Activated naive CD8-positive, alpha-beta T cell treated with anti-CD3 and anti-CD28 coated beads, Interleukin-2, amount 50 U/mL, for 16 hours (primary cell): ENCODE results near the gene AKNA.

Experiments used
- DNase-seq: peaks from one replicate; pipeline ENCODE4 v3.0.0-alpha.2; 2020; ENCODE audit warnings: low read depth, low spot score

The AKNA gene

DNA sequence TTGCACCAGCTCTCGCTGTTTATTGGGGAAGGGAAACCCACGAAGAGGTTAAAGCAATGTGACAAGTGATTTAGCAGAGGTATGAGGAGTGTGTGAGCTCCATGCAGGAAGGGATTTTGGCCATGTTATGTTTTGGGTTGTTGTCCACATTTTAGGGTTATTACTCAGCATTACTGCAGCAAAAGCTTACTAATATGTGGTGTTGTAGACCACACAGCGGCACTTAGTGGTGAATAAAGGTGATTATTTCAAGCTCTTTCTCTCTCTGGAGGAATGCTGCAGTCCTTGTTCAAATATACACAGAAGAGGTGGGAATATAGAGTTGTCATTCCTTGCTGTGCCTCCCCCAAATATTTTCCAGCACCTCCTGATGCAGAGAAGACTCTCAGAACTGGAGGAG, 29.7 kb upstream of the AKNA start:
- no peak for DNase-seq

DNA sequence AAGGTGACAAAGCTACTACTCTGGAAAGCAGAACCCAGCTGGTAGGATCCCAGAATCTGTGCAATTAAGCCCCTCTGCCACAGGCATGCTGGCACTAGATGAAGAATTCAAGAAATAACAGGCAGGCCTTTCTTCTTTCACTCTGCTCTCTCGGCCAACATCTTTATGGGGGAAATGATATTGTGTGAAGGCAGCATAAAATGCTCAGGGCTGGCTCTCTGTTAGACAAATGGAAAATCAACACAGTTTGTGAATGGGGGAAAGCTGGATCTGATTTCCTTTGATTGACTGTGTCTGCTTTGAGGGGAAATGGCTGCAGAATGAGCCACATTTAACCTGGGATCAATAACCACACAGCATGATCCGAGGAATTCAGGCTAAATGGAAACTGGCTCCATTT, 29.1 kb upstream of the AKNA start:
- DNase-seq, result no peak

- no peak for DNase-seq
These were observed 28.5 kb upstream of the AKNA start for GRCh38 chr9:114416290-114416689.

- no peak for DNase-seq
These were observed 26.6 kb upstream of the AKNA start for GRCh38 chr9:114414346-114414745.

GRCh38 chr9:114413861-114414301, 26.1 kb upstream of the AKNA start:
- no peak for DNase-seq

DNA sequence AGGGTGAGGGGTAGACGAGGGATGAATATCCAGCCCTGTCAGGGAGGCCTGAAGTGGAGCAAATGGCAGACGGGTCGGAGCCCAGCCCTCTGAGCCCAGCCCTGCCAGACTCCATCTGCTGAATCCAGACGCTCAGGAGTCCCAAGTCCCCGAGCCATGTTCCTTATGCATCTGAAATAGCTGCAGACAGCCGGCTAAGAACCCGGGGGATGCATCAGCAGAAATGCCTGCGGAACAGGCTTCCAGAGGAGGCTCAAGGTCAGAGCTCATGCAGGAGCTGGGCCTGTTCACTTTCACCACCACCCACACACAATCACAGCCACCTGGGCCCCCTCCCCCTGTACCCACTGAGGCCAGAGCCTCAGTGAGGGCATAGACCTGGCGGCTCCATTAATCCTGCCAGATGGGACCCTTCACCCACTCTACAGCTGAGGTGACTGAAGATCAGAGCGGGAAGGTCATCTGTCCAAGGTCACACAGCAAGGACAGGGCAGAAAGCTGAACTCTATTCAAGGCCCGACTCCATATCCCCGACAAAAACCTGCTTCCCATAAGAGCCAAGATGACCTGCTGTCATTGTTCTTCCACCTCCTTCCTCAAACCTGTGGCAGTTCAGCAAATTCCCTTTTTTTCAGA, 24.4 kb upstream of the AKNA start:
- DNase-seq, result no peak

- DNase-seq, result no peak
These were observed 23.7 kb upstream of the AKNA start for GRCh38 chr9:114411452-114411851.

- no peak for DNase-seq
These were observed 23.1 kb upstream of the AKNA start for GRCh38 chr9:114410910-114411309.

GRCh38 chr9:114409842-114410241, 22.1 kb upstream of the AKNA start:
- no peak for DNase-seq

DNA sequence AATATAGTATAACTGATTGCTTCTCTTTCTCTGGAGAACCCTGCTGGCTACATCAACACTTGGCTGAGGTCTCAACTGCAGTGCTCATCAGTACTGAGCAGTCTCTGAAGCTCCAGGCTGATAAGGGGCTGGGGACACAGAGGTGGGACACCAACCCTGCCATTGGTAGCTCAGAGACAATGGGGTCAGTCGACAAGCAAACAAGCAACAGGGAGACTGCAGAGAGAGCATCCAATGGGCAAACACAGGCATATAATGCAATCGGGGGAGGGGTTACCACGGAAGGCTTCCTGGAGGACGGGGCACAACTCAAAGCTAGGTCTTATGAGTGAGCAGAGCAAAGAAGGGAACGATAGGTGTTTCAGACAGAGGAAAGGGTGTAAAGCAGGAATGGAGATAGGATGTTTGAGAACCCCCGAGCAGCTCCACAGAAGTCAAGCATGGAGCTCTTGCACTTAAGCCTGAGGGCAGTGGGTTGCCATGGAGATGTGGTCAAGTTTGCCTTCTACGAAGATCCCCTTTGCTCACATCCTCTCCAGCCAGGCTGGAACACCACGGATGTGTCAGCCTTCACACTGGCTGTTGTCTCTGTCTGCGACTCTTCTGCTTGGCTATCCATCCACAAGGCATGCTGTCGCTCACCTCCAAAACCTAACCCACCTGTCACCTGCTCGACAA, 21.5 kb upstream of the AKNA start:
- no peak for DNase-seq

- DNase-seq, result no peak
These were observed 20.9 kb upstream of the AKNA start for GRCh38 chr9:114408645-114409044.

GRCh38 chr9:114407889-114408288, 20.1 kb upstream of the AKNA start:
- no peak for DNase-seq

- DNase-seq, result no peak
These were observed 18.7 kb upstream of the AKNA start for GRCh38 chr9:114406441-114406840.

DNA sequence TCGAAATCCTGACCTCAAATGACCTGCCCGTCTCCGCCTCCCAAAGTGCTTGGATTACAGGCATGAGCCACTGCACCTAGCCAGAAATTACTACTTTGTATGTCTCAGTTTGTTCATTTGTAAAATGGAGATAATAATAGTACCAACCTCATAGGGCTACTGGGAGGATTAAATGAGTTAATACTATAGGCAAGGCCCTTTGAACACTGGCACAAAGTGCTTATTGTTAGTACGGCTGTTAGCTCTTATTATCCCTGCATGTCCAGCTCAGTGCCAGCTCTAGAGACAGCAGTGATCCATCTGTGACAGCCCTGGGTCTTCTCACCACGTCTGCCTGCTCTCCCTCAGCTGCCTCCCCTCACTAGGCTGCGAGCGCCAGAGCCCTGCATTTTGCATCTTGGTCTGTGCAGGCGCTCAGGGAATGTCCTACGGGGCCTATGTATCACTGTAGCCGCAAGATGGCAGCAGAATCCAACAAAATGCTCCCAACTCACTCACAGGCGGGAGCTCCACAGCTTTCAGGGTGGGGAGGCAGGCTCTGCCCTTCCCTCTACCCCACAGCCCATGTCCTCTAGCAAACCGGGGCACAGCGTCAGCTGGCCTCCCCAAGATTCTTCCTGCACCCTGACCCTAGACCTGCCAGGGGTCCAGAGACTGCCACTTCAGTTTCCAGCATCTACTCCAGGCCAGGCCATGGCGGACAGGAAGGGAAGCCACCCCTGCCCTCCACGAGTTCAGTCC, 17.7 kb upstream of the AKNA start:
- peak; percentile 63 for DNase-seq

- DNase-seq, result no peak
These were observed 16.7 kb upstream of the AKNA start for GRCh38 chr9:114404531-114404930.

GRCh38 chr9:114403153-114403756, 15.5 kb upstream of the AKNA start:
- DNase-seq, result no peak

- no peak for DNase-seq
These were observed 13.6 kb upstream of the AKNA start for GRCh38 chr9:114401344-114401743.

GRCh38 chr9:114400772-114401171, 13.0 kb upstream of the AKNA start:
- no peak for DNase-seq

DNA sequence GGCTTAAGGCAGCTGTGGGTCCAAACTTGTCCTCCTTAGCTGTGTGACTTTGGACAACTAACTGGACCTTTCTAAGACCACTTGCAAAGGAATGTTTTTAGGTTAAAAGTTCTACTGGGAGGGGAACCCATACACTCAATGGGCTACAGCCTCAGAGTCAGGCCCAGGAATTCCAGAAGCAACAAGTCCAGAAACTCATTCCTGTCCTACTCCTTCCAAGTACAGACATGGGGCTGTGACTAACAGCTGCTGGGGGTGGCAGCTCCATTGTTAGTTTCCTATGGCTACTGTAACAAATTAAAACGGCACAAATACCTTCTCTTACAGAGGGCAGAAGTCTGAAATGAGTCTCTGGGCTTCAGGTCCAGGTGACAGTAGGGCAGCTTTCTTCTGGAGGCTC, 12.4 kb upstream of the AKNA start:
- DNase-seq, result no peak

DNA sequence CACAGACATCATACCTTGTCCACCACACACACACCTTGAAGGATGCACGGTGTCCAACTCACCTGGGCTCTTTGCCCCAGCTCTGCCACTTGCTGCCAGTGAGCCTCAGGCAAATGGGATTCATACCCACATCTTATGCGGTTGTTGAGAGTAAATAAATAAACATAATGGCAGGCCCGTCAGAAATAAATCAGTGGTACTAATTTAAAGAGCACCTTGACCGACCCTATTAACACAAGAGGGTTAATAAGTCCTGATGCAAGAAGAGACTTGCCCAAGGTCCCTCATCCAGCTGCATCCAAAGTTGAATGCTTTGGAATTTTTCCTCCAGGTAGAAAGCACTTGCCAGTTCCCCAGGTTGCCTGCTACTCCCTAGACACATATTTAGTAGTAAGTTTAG, 11.6 kb upstream of the AKNA start:
- no peak for DNase-seq

DNA sequence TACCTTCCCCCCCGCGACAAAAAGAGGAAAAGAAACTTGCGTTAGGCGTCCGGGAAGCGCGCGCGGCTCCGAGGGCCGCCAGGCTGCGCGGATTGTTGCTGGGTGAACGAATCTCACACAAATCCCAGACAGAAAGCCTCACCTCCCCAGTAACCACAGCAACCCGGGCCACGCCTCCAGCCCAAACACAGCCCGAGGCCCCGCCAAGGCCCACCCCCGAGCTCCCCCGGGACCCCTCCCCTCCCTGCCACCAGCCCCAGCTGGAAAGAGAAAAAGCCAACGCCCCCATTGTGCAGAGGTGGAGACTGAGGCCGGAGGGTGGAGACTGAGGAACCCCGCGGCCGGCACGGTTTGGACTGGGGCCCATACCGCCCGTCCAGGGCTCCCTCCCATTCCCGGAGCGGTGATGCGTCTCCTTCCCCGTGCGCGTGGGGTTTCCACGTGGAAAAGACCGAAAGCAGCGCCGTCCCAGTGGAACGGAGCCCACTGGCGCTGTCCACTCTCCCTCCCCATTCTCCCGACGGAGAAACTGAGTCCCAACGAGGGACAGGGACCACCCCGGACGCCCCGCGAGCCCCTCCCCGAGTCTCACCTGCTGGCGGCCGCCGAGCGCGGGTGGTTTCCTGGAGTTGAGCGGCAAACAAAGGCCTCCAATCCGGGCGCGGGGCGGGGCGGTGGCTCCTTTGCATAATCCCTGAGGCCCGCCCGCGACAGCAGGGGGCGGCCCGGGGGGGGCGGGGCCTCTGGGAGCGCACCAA, 10.2 kb upstream of the AKNA start:
- DNase-seq, result peak; percentile 92
